DMS153 (cell line): ENCODE results near the gene ZFYVE1.
"Not testable (repeated sequence)": the region's sequence is repeated elsewhere in the genome, so short reads cannot be mapped to it uniquely, and the experiment has no call there.

ENCODE experiments used
- DNase-seq: peaks from one replicate; lab custom pipeline; 2025; lab: John Stamatoyannopoulos, UW

The ZFYVE1 gene

GRCh38 chr14:73026845-73027542 lies at the start of gene ZFYVE1:
Gene ZFYVE1, minus strand, starts transcription at chr14:73027106. Its CDS starts 2,598 bp downstream, at chr14:73024508.
- peak; percentile 97 for DNase-seq

GRCh38 chr14:73069585-73069984 lies 42.7 kb upstream of the ZFYVE1 start:
- no peak for DNase-seq

- no peak for DNase-seq
These were observed 32.2 kb upstream of the ZFYVE1 start for GRCh38 chr14:73058922-73059673.

- DNase-seq = peak; percentile 99
These were observed 31.5 kb upstream of the ZFYVE1 start, which contains the start of gene RBM25 for GRCh38 chr14:73058224-73058921. Gene RBM25, plus strand, starts transcription at chr14:73058534. Its CDS starts 13,108 bp downstream, at chr14:73071642.

- DNase-seq = no peak
These were observed 31.0 kb upstream of the ZFYVE1 start for GRCh38 chr14:73057944-73058223.

GRCh38 chr14:73055251-73055650 lies 28.3 kb upstream of the ZFYVE1 start:
- DNase-seq = no peak

- DNase-seq = no peak
These were observed 22.5 kb upstream of the ZFYVE1 start for GRCh38 chr14:73049428-73049827.

GRCh38 chr14:73047808-73048207 lies 20.9 kb upstream of the ZFYVE1 start:
- DNase-seq = no peak

- DNase-seq = not testable (repeated sequence)
These were observed 10.0 kb upstream of the ZFYVE1 start for GRCh38 chr14:73036706-73037450.

- no peak for DNase-seq
These were observed 1.1 kb upstream of the ZFYVE1 start for GRCh38 chr14:73027984-73028383.

- DNase-seq = no peak
These were observed 640 bp upstream of the ZFYVE1 start for GRCh38 chr14:73027546-73027945.

- no peak for DNase-seq
These were observed 562 bp downstream of the ZFYVE1 start for GRCh38 chr14:73026243-73026844.

- no peak for DNase-seq
These were observed 1.4 kb downstream of the ZFYVE1 start for GRCh38 chr14:73025544-73025943.

- DNase-seq = no peak
These were observed 4.9 kb downstream of the ZFYVE1 start for GRCh38 chr14:73022051-73022450.

GRCh38 chr14:73016011-73016410 lies 10.9 kb downstream of the ZFYVE1 start:
- not testable (repeated sequence) for DNase-seq

- not testable (repeated sequence) for DNase-seq
These were observed 11.4 kb downstream of the ZFYVE1 start for GRCh38 chr14:73015552-73015951.

- DNase-seq = no peak
These were observed 12.8 kb downstream of the ZFYVE1 start for GRCh38 chr14:73014105-73014504.

GRCh38 chr14:73011189-73011588 lies 15.7 kb downstream of the ZFYVE1 start:
- not testable (repeated sequence) for DNase-seq

- DNase-seq = no peak
These were observed 18.4 kb downstream of the ZFYVE1 start for GRCh38 chr14:73008501-73008900.

GRCh38 chr14:73007835-73008234 lies 19.1 kb downstream of the ZFYVE1 start:
- no peak for DNase-seq

- not testable (repeated sequence) for DNase-seq
These were observed 22.3 kb downstream of the ZFYVE1 start for GRCh38 chr14:73004641-73005040.

- no peak for DNase-seq
These were observed 23.2 kb downstream of the ZFYVE1 start for GRCh38 chr14:73003681-73004080.
